Measurements from ENCODE around the gene SLC7A9.

The SLC7A9 gene

GRCh38 chr19:32819419-32820400 is 49.9 kb downstream of the SLC7A9 start:
- Histone ChIP-seq H3K9me3 (ENCODE audit: control insufficient read depth in 5 of 5, low read length in 5 of 5) (no peaks in the 10 kb centered on the region), H3K27me3 (ENCODE audit: control insufficient read depth in 5 of 5, insufficient read depth in 4 of 5, low read length in 5 of 5) (peaks cover 15 to 29% (median 19%) of the 10 kb centered on the region in 5 donors), H3K9ac (ENCODE audit: low read length in 5 of 5) (no peak overlapping the region), H3K4me1 (ENCODE audit: control insufficient read depth in 5 of 5, insufficient read depth in 5 of 5, low read length in 5 of 5) (no peaks in the 10 kb centered on the region), H3K27ac (ENCODE audit: low read depth, low read length) (no peak overlapping the region), H3K4me3 (ENCODE audit: low read depth in 1 of 5, low read length in 5 of 5) (no peak overlapping the region), H3K36me3 (ENCODE audit: control insufficient read depth in 5 of 5, insufficient read depth in 5 of 5, low read length in 5 of 5) (no peaks in the 10 kb centered on the region)

GRCh38 chr19:32818536-32818935 is 51.0 kb downstream of the SLC7A9 start:
- no peaks in the 10 kb centered on the region for H3K4me1 ChIP-seq (ENCODE audit: control insufficient read depth in 5 of 5, insufficient read depth in 5 of 5, low read length in 5 of 5)
- H3K9me3 ChIP-seq (ENCODE audit: control insufficient read depth in 5 of 5, low read length in 5 of 5): no peaks in the 10 kb centered on the region
- H3K27me3 ChIP-seq (ENCODE audit: control insufficient read depth in 5 of 5, insufficient read depth in 4 of 5, low read length in 5 of 5): peaks cover 4 to 18% (median 10%) of the 10 kb centered on the region in 5 donors
- H3K27ac ChIP-seq (ENCODE audit: low read depth, low read length): no peak overlapping the region
- no peak overlapping the region for H3K4me3 ChIP-seq (ENCODE audit: low read depth in 1 of 5, low read length in 5 of 5)
- no peak overlapping the region for H3K9ac ChIP-seq (ENCODE audit: low read length in 5 of 5)
- H3K36me3 ChIP-seq (ENCODE audit: control insufficient read depth in 5 of 5, insufficient read depth in 5 of 5, low read length in 5 of 5): no peaks in the 10 kb centered on the region

- no peak overlapping the region for H3K27ac ChIP-seq (ENCODE audit: low read depth, low read length)
- no peaks in the 10 kb centered on the region for H3K9me3 ChIP-seq (ENCODE audit: control insufficient read depth in 5 of 5, low read length in 5 of 5)
- no peak overlapping the region for H3K9ac ChIP-seq (ENCODE audit: low read length in 5 of 5)
- no peak overlapping the region for H3K4me3 ChIP-seq (ENCODE audit: low read depth in 1 of 5, low read length in 5 of 5)
- H3K27me3 ChIP-seq (ENCODE audit: control insufficient read depth in 5 of 5, insufficient read depth in 4 of 5, low read length in 5 of 5): peaks cover 0 to 18% (median 12%) of the 10 kb centered on the region in 5 donors
- no peaks in the 10 kb centered on the region for H3K36me3 ChIP-seq (ENCODE audit: control insufficient read depth in 5 of 5, insufficient read depth in 5 of 5, low read length in 5 of 5)
- no peaks in the 10 kb centered on the region for H3K4me1 ChIP-seq (ENCODE audit: control insufficient read depth in 5 of 5, insufficient read depth in 5 of 5, low read length in 5 of 5)
Measured at GRCh38 chr19:32817569-32818476, 51.7 kb downstream of the SLC7A9 start.

GRCh38 chr19:32816555-32817099 is 52.9 kb downstream of the SLC7A9 start:
- no peaks in the 10 kb centered on the region for H3K9me3 ChIP-seq (ENCODE audit: control insufficient read depth in 5 of 5, low read length in 5 of 5)
- H3K27ac ChIP-seq (ENCODE audit: low read depth, low read length): no peak overlapping the region
- H3K27me3 ChIP-seq (ENCODE audit: control insufficient read depth in 5 of 5, insufficient read depth in 4 of 5, low read length in 5 of 5): peaks cover 0 to 22% (median 12%) of the 10 kb centered on the region in 5 donors
- no peaks in the 10 kb centered on the region for H3K36me3 ChIP-seq (ENCODE audit: control insufficient read depth in 5 of 5, insufficient read depth in 5 of 5, low read length in 5 of 5)
- H3K4me3 ChIP-seq (ENCODE audit: low read depth in 1 of 5, low read length in 5 of 5): no peak overlapping the region
- no peak overlapping the region for H3K9ac ChIP-seq (ENCODE audit: low read length in 5 of 5)
- H3K4me1 ChIP-seq (ENCODE audit: control insufficient read depth in 5 of 5, insufficient read depth in 5 of 5, low read length in 5 of 5): no peaks in the 10 kb centered on the region

GRCh38 chr19:32814624-32815023 is 54.9 kb downstream of the SLC7A9 start:
- H3K36me3 ChIP-seq (ENCODE audit: control insufficient read depth in 5 of 5, insufficient read depth in 5 of 5, low read length in 5 of 5): no peaks in the 10 kb centered on the region
- H3K27me3 ChIP-seq (ENCODE audit: control insufficient read depth in 5 of 5, insufficient read depth in 4 of 5, low read length in 5 of 5): peaks cover 0 to 17% (median 5%) of the 10 kb centered on the region in 5 donors
- H3K4me3 ChIP-seq (ENCODE audit: low read depth in 1 of 5, low read length in 5 of 5): no peak overlapping the region
- H3K9me3 ChIP-seq (ENCODE audit: control insufficient read depth in 5 of 5, low read length in 5 of 5): no peaks in the 10 kb centered on the region
- no peaks in the 10 kb centered on the region for H3K4me1 ChIP-seq (ENCODE audit: control insufficient read depth in 5 of 5, insufficient read depth in 5 of 5, low read length in 5 of 5)
- no peak overlapping the region for H3K27ac ChIP-seq (ENCODE audit: low read depth, low read length)
- H3K9ac ChIP-seq (ENCODE audit: low read length in 5 of 5): no peak overlapping the region

- H3K27ac ChIP-seq (ENCODE audit: low read depth, low read length): no peak overlapping the region
- H3K9ac ChIP-seq (ENCODE audit: low read length in 5 of 5): no peak overlapping the region
- no peaks in the 10 kb centered on the region for H3K36me3 ChIP-seq (ENCODE audit: control insufficient read depth in 5 of 5, insufficient read depth in 5 of 5, low read length in 5 of 5)
- peaks cover 0 to 18% (median 7%) of the 10 kb centered on the region in 5 donors for H3K27me3 ChIP-seq (ENCODE audit: control insufficient read depth in 5 of 5, insufficient read depth in 4 of 5, low read length in 5 of 5)
- no peaks in the 10 kb centered on the region for H3K4me1 ChIP-seq (ENCODE audit: control insufficient read depth in 5 of 5, insufficient read depth in 5 of 5, low read length in 5 of 5)
- no peak overlapping the region for H3K4me3 ChIP-seq (ENCODE audit: low read depth in 1 of 5, low read length in 5 of 5)
- no peaks in the 10 kb centered on the region for H3K9me3 ChIP-seq (ENCODE audit: control insufficient read depth in 5 of 5, low read length in 5 of 5)
Measured at GRCh38 chr19:32813862-32814425, 55.6 kb downstream of the SLC7A9 start.

- Histone ChIP-seq H3K27ac (ENCODE audit: low read depth, low read length) (no peak overlapping the region), H3K36me3 (ENCODE audit: control insufficient read depth in 5 of 5, insufficient read depth in 5 of 5, low read length in 5 of 5) (no peaks in the 10 kb centered on the region), H3K4me1 (ENCODE audit: control insufficient read depth in 5 of 5, insufficient read depth in 5 of 5, low read length in 5 of 5) (no peaks in the 10 kb centered on the region), H3K4me3 (ENCODE audit: low read depth in 1 of 5, low read length in 5 of 5) (no peak overlapping the region), H3K9me3 (ENCODE audit: control insufficient read depth in 5 of 5, low read length in 5 of 5) (no peaks in the 10 kb centered on the region), H3K27me3 (ENCODE audit: control insufficient read depth in 5 of 5, insufficient read depth in 4 of 5, low read length in 5 of 5) (peaks cover 0 to 12% (median 7%) of the 10 kb centered on the region in 5 donors), H3K9ac (ENCODE audit: low read length in 5 of 5) (no peak overlapping the region)
Measured at GRCh38 chr19:32812571-32812970, 57.0 kb downstream of the SLC7A9 start.

GRCh38 chr19:32812036-32812435 is 57.5 kb downstream of the SLC7A9 start:
- Histone ChIP-seq H3K4me3 (ENCODE audit: low read depth in 1 of 5, low read length in 5 of 5) (no peak overlapping the region), H3K9ac (ENCODE audit: low read length in 5 of 5) (no peak overlapping the region), H3K9me3 (ENCODE audit: control insufficient read depth in 5 of 5, low read length in 5 of 5) (no peaks in the 10 kb centered on the region), H3K4me1 (ENCODE audit: control insufficient read depth in 5 of 5, insufficient read depth in 5 of 5, low read length in 5 of 5) (no peaks in the 10 kb centered on the region), H3K36me3 (ENCODE audit: control insufficient read depth in 5 of 5, insufficient read depth in 5 of 5, low read length in 5 of 5) (no peaks in the 10 kb centered on the region), H3K27ac (ENCODE audit: low read depth, low read length) (no peak overlapping the region), H3K27me3 (ENCODE audit: control insufficient read depth in 5 of 5, insufficient read depth in 4 of 5, low read length in 5 of 5) (peaks cover 0 to 9% (median 7%) of the 10 kb centered on the region in 5 donors)

- H3K27ac ChIP-seq (ENCODE audit: low read depth, low read length): no peak overlapping the region
- H3K27me3 ChIP-seq (ENCODE audit: control insufficient read depth in 5 of 5, insufficient read depth in 4 of 5, low read length in 5 of 5): peaks cover 0 to 9% (median 4%) of the 10 kb centered on the region in 5 donors
- no peak overlapping the region for H3K4me3 ChIP-seq (ENCODE audit: low read depth in 1 of 5, low read length in 5 of 5)
- no peak overlapping the region for H3K9ac ChIP-seq (ENCODE audit: low read length in 5 of 5)
- no peaks in the 10 kb centered on the region for H3K36me3 ChIP-seq (ENCODE audit: control insufficient read depth in 5 of 5, insufficient read depth in 5 of 5, low read length in 5 of 5)
- no peaks in the 10 kb centered on the region for H3K4me1 ChIP-seq (ENCODE audit: control insufficient read depth in 5 of 5, insufficient read depth in 5 of 5, low read length in 5 of 5)
- H3K9me3 ChIP-seq (ENCODE audit: control insufficient read depth in 5 of 5, low read length in 5 of 5): no peaks in the 10 kb centered on the region
Measured at GRCh38 chr19:32811151-32811550, 58.4 kb downstream of the SLC7A9 start.

Measured in subcutaneous abdominal adipose tissue (tissue), 5 donors.